Loucy (cell line): ENCODE data around the gene MLNR.

Source experiments
- H2AFZ ChIP-seq: fragments of 200-600 bp; sonication (generic); 2 replicates; pipeline ENCODE4 v1.6.0; 2016; ENCODE audit warnings: antibody characterized with exemption, mild to moderate bottlenecking, low read length, moderate library complexity
- H3F3A ChIP-seq: fragments of 200-600 bp; 2 replicates; pipeline ENCODE4 v1.6.0; 2016; ENCODE audit warnings: antibody characterized with exemption, low read depth, mild to moderate bottlenecking
- H3K27me3 ChIP-seq: fragments of 200-600 bp; sonication (generic); 2 replicates; pipeline ENCODE4 v1.6.1; 2014; ENCODE audit warnings: low read length, mild to moderate bottlenecking; ENCODE audit not compliant: insufficient read depth, poor library complexity, severe bottlenecking
- H3K36me3 ChIP-seq: fragments of 200-600 bp; sonication (generic); 2 replicates; pipeline ENCODE4 v1.6.1; 2016; ENCODE audit warnings: low read length; ENCODE audit not compliant: insufficient read depth
- H3K4me1 ChIP-seq: fragments of 200-600 bp; sonication (generic); 2 replicates; pipeline ENCODE4 v1.5.1; 2014; ENCODE audit warnings: low read length, mild to moderate bottlenecking; ENCODE audit not compliant: insufficient read depth, poor library complexity, severe bottlenecking
- H3K4me2 ChIP-seq: fragments of 200-600 bp; sonication (generic); 2 replicates; pipeline ENCODE4 v1.6.0; 2014; ENCODE audit warnings: antibody characterized with exemption, low read length, low read depth, mild to moderate bottlenecking; ENCODE audit not compliant: poor library complexity, severe bottlenecking
- H3K4me3 ChIP-seq: fragments of 200-600 bp; sonication (generic); 2 replicates; pipeline ENCODE4 v1.5.1; 2014; ENCODE audit warnings: low read length, mild to moderate bottlenecking, mixed read lengths; ENCODE audit not compliant: poor library complexity, severe bottlenecking
- H3K79me2 ChIP-seq: fragments of 200-600 bp; sonication (generic); 2 replicates; pipeline ENCODE4 v1.6.1; 2014; ENCODE audit warnings: low read length; ENCODE audit not compliant: insufficient read depth
- H3K9ac ChIP-seq: fragments of 200-600 bp; sonication (generic); 2 replicates; pipeline ENCODE4 v1.6.0; 2014; ENCODE audit warnings: mild to moderate bottlenecking, low read depth, low read length, moderate library complexity; ENCODE audit not compliant: poor library complexity, severe bottlenecking
- H3K9me2 ChIP-seq: fragments of 200-600 bp; sonication (generic); replicated peaks from 2 replicates; pipeline ENCODE4 v1.6.1; 2016; ENCODE audit warnings: low read depth, low read length, mixed read lengths
- H3K9me3 ChIP-seq: fragments of 200-600 bp; sonication (generic); 2 replicates; pipeline ENCODE4 v1.6.1; 2014; ENCODE audit warnings: mild to moderate bottlenecking, antibody characterized with exemption, low read length, low read depth; ENCODE audit not compliant: insufficient read depth
- H4K20me1 ChIP-seq: fragments of 200-600 bp; sonication (generic); 2 replicates; pipeline ENCODE4 v1.6.0; 2014; ENCODE audit warnings: antibody characterized with exemption, low read length, mild to moderate bottlenecking; ENCODE audit not compliant: insufficient read depth, poor library complexity, severe bottlenecking
- EZH2phosphoT487 ChIP-seq: fragments of 200-600 bp; IDR thresholded peaks from 2 replicates; pipeline ENCODE4 v1.6.1; 2018; ENCODE audit warnings: antibody characterized with exemption, mild to moderate bottlenecking, moderate library complexity, borderline replicate concordance
- TF ChIP-seq, protein P1 (sequence below): fragments of 200-600 bp; sonication (generic); conservative IDR thresholded peaks from 2 replicates; pipeline ENCODE4 v1.5.1; 2014; ENCODE audit warnings: mild to moderate bottlenecking, antibody characterized with exemption, low read length

Gene MLNR

DNA sequence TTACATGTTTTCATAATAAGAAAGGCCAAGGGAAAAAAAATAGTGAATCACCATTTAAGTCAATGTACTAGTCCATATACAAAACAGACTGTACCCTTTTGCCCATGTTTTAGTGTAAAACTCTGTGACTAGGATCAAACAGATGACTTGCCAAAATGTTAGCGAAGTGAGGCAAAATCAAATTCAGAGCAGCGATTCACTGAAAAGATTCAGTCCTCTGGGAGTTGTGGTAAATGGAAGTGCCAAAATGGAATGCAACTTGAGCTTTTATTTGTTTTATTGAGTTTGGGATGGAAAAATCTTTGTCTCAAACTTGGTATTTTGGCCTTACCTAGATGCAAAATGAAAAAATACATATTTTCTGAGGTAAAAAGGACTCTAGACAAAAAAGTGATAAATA lies 36.7 kb downstream of the MLNR start:
- Histone ChIP-seq H3K4me3 (no peak overlapping the region), H4K20me1 (no peaks in the 10 kb centered on the region), H3K4me2 (peak overlapping the region; percentile 63), H3K9me3 (no peaks in the 10 kb centered on the region), H3F3A (no peaks in the 10 kb centered on the region), H3K79me2 (peaks cover 23% of the 10 kb centered on the region), H3K4me1 (peaks cover 55% of the 10 kb centered on the region), H3K9ac (peak overlapping the region; percentile 8), H3K36me3 (peaks cover 54% of the 10 kb centered on the region), H3K27me3 (no peaks in the 10 kb centered on the region), H2AFZ (no peak overlapping the region), H3K9me2 (no peaks in the 10 kb centered on the region)
- no peak for TF ChIP-seq EZH2phosphoT487

DNA sequence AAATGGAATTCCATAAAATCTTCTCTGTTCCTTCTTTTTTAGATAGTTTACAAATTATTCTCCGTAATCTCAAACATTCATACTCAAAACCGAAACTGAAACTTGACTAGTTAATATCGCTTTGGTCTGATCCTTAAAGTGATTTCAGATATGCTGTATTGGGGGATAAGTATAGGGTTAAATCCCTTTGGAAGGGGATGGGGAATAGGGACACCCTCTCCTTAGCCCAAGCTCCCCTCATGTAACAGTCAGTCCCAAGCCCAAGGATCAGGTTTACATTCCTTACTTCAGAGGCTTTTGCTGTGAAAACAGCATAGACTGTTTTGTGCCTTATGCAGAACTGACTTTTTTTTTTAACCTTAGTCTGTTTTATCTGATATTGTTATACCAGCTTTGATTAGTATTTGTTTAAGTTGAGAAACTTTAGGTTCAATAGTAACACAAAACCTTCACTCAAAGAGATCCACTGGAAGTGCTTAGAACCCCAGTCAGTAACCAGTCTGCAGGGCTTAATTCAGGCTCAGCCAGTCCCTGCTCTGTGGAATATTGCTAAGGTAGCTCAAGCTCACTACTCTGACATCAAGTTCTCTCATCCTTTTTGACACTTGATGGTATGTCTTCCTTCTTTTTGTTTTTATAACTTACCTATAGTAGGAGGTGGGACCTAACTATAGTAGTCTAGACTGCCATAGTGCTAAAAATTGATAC lies 38.1 kb downstream of the MLNR start:
- peak overlapping the region; percentile 40 for H3K9ac ChIP-seq
- H3K9me2 ChIP-seq: no peaks in the 10 kb centered on the region
- H3K27me3 ChIP-seq: no peaks in the 10 kb centered on the region
- H3K9me3 ChIP-seq: no peaks in the 10 kb centered on the region
- peaks cover 41% of the 10 kb centered on the region for H3K4me1 ChIP-seq
- H3F3A ChIP-seq: no peaks in the 10 kb centered on the region
- H3K4me2 ChIP-seq: peak overlapping the region; percentile 63
- H3K4me3 ChIP-seq: peak overlapping the region; percentile 59
- 0 out of 2 replicates have a peak, but pooled peaks cover 9% of the 10 kb centered on the region for H3K79me2 ChIP-seq
- peaks cover 55% of the 10 kb centered on the region for H3K36me3 ChIP-seq
- H2AFZ ChIP-seq: no peak overlapping the region
- TF ChIP-seq, protein P1, sequence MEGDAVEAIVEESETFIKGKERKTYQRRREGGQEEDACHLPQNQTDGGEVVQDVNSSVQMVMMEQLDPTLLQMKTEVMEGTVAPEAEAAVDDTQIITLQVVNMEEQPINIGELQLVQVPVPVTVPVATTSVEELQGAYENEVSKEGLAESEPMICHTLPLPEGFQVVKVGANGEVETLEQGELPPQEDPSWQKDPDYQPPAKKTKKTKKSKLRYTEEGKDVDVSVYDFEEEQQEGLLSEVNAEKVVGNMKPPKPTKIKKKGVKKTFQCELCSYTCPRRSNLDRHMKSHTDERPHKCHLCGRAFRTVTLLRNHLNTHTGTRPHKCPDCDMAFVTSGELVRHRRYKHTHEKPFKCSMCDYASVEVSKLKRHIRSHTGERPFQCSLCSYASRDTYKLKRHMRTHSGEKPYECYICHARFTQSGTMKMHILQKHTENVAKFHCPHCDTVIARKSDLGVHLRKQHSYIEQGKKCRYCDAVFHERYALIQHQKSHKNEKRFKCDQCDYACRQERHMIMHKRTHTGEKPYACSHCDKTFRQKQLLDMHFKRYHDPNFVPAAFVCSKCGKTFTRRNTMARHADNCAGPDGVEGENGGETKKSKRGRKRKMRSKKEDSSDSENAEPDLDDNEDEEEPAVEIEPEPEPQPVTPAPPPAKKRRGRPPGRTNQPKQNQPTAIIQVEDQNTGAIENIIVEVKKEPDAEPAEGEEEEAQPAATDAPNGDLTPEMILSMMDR: no peak
- TF ChIP-seq EZH2phosphoT487: no peak
- no peaks in the 10 kb centered on the region for H4K20me1 ChIP-seq

DNA sequence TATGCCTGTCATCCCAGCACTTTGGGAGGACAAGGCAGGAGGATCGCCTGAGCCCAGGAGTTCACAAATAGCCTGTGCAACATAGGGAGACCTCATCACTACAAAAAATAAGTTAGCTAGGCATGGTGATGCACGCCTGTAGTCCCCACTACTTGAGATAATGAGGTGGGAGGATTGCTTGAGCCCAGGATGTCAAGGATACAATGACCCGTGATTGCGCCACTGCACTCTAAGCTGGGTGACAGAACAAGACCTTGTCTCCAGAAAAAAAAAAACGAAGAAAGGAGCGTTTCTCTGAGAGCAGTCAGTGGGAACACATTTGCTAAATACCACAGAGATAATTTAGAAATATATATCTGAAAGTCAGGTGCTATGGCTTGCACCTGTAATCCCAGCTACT lies 39.4 kb downstream of the MLNR start:
- H3K4me1 ChIP-seq: peaks cover 29% of the 10 kb centered on the region
- H3K79me2 ChIP-seq: 0 out of 2 replicates have a peak, but pooled peaks cover 6% of the 10 kb centered on the region
- no peaks in the 10 kb centered on the region for H3K27me3 ChIP-seq
- no peaks in the 10 kb centered on the region for H3K9me2 ChIP-seq
- no peaks in the 10 kb centered on the region for H3F3A ChIP-seq
- no peaks in the 10 kb centered on the region for H3K9me3 ChIP-seq
- H2AFZ ChIP-seq: no peak overlapping the region
- H4K20me1 ChIP-seq: no peaks in the 10 kb centered on the region
- no peak overlapping the region for H3K4me2 ChIP-seq
- TF ChIP-seq EZH2phosphoT487: no peak
- TF ChIP-seq, protein P1: no peak
- H3K36me3 ChIP-seq: peaks cover 54% of the 10 kb centered on the region
- H3K9ac ChIP-seq: no peak overlapping the region
- no peak overlapping the region for H3K4me3 ChIP-seq

DNA sequence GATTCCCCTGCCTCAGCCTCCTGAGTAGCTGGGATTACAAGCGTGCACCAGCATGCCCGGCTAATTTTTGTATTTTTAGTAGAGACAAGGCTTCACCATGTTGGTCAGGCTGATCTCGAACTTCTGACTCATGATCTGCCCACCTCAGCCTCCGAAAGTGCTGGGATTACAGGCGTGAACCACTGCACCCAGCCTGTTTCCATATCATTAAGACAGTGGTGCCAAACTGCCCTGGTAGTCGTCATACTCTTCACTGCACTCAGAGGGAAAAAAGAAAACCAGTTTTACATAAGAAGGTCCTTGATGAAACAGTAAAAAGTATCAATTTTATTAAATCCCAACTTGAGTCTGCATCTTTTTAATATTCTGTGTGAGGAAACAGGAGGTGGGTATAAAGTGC lies 42.5 kb downstream of the MLNR start:
- Histone ChIP-seq H3K36me3 (peaks cover 32% of the 10 kb centered on the region; the same call in 1 of the 2 replicates), H3F3A (no peaks in the 10 kb centered on the region), H3K4me3 (no peak overlapping the region), H2AFZ (no peak overlapping the region), H3K4me1 (peaks cover 5% of the 10 kb centered on the region), H3K9ac (no peak overlapping the region), H3K79me2 (no peaks in the 10 kb centered on the region), H4K20me1 (no peaks in the 10 kb centered on the region), H3K4me2 (no peak overlapping the region), H3K9me2 (no peaks in the 10 kb centered on the region), H3K27me3 (no peaks in the 10 kb centered on the region), H3K9me3 (no peaks in the 10 kb centered on the region)
- TF ChIP-seq, protein P1: no peak
- no peak for TF ChIP-seq EZH2phosphoT487
